ENCODE results near the gene ARHGEF11.
"Not testable (repeated sequence)": the region's sequence is repeated elsewhere in the genome, so short reads cannot be mapped to it uniquely, and the experiment has no call there.

Gene ARHGEF11

DNA sequence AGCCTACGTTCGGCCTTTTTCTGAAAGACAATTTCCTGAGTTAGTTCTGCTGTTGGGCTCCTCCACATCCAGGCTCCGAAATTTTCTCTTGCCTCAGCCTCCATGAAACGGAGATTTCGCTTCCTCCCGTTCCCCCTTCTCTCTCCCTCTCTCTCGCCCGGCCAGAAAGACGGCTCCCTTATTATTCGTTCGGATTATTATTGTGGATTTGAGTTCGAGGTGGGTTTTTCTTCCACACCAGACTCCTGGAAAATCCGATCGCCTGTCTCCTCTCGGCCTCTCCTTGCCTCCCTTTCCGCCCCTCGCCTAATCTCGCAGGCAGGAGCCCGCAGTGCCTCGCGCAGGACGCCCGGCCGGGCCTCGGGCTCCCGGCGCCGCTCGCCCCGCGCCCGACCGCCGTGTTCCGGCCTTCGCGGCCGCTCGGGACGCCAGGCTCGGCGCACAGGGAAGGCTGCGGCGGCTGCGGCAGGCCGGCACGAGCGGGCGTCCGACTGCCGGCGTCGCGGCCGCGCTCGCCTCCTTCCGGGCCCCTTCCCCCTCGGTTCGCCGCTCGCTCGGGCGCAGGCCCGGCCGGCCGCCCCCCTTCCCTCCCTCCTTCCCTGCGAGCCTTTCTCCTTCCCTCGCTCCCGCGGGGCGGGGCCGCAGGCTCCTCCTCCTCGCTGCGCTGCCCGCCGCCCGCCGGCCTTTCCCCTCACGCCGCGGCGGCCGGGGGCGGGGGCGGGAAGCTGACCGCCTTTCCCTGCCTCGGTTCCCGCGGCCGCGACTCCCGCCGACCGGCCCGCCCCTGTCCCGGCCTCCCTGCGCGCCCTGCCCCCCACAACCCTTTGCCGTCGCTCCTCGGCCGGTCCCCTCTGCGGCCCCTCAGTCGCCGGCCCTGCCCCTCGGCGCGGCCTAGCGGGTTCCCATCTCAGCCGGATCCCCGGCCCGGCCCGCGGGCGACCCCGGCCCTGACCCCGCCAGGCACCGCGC lies at the start of gene ARHGEF11:
Gene ARHGEF11 (minus strand): TSS at position 493 of the 969 bp plus-strand sequence. CDS start 1,412 bp downstream, outside the sequence.
- DNase-seq, result no peak

DNA sequence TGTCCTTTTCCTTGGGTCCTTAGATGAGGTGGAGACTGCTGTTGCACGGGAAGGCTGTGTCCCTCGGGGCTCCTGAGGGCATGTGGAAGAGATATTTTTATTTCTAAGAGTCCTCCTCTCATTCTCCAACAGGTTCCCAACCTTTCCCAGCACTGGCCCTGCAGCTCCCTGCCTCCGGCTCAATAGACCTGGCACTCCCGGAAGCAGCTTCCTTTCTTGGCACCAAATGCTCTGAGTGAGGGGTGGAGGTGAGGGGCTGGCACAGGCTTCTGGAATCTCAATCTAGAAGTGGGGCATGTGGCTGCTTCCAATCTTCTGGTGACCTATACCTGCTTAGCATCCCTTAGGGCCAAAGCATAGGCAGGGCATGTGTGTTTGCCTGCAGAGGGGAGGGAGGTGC lies 49.5 kb upstream of the ARHGEF11 start:
- DNase-seq, result no peak

- DNase-seq, result no peak
These were observed 47.3 kb upstream of the ARHGEF11 start for GRCh38 chr1:157092831-157093230.

GRCh38 chr1:157091668-157092273 lies 46.2 kb upstream of the ARHGEF11 start:
- no peak for DNase-seq

- DNase-seq, result no peak
These were observed 45.6 kb upstream of the ARHGEF11 start for GRCh38 chr1:157091186-157091585.

- no peak for DNase-seq
These were observed 45.2 kb upstream of the ARHGEF11 start for GRCh38 chr1:157090771-157091170.

DNA sequence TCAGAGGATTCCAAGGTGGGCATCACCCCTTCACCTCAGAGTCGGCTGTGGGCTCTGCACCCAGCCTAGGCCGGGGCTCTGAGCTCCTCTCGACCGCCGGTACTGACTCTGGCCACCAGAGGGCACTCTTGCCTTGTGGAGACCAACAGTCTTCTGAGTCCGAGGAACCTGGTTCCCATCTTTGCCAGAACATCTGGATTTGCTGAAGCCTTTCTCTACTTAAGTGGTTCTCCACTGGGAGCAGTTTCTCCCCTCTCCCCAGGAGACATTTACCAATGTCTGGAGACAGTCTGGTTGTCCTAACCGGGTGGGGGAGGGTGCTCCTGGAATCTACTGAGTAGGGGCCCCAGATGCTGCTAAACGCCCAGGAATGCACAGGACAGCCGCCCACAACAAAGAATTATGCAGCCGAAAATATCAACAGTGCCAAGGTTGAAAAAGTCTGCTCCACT lies 44.7 kb upstream of the ARHGEF11 start:
- peak; percentile 66 to 91 (median 82) for DNase-seq

DNA sequence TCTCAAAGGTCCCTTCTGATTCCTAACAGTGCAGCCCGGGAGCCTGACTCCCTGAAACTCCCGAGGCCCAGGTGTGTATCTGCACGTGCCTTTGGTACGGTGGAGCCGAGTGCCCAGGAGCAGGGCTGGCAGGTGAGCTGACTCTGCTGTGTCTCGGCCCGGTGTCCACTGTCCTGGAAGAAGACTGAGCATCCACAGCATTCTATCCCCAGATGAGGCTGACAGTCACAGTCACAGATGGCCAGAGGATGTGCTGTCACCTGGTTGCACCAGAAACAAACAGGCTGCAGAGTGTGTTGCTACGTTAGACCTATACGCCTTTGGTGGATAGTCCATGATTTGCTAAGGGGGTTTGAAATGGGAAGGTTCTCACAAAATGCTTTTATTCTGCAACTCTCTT lies 44.2 kb upstream of the ARHGEF11 start:
- DNase-seq, result no peak

- no peak for DNase-seq
These were observed 43.1 kb upstream of the ARHGEF11 start for GRCh38 chr1:157088607-157089006.

DNA sequence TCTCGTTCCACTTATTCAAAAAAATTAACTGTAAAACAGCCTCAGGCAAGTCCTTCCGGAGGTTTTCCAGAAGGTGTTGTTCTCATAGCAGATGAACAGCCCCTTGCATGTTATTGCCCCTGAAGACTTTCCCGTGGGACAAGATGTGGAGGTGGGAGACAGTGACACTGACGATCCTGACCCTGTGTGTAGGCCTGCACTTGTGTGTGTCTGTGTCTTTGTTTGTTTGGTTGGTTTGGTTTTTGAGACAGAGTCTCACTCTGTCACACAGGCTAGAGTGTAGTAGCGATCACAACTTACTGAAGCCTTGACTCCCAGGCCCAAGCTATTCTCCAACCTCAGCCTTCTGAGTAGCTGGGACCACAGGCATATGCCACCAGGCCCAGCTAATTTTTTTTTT lies 41.5 kb upstream of the ARHGEF11 start:
- no peak for DNase-seq

GRCh38 chr1:157086299-157086698 lies 40.8 kb upstream of the ARHGEF11 start:
- no peak for DNase-seq

DNA sequence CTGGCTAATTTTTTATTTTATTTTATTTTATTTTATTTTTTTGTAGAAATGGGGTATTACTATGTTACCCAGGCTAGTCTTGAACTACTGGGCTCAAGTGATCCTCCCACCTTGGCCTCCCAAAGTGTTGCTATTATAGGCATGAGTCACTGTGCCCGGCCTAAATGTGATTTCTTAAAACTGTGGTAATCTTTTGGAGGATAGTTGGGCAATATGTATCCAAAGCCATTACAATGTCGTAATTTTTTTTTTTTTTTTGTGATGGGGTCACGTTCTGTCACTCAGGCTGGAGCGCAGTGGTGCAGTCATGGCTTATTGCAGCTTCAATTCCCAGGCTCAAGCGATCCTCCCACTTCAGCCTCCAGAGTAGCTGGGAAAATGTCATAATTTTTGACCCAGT lies 39.9 kb upstream of the ARHGEF11 start:
- DNase-seq, result no peak

- DNase-seq, result no peak
These were observed 39.2 kb upstream of the ARHGEF11 start for GRCh38 chr1:157084720-157085119.

DNA sequence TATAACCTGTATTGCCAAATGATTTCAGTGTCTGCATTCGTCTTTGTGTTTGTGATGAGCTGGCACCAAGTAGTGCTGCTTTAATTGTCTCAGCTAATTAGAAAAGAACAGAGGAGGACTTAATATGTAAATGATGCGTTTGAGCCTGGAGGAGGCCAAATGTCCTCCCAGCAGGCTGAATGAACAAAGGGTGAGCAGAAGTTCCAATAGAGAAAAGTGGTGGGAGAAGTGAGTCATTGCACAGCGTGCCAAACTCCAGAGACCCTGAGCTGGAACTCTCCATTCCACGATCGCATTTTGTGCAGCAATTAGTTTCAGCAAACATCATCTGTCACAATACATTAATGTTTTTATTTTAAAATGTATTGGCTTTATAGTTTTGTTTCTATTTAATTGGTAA lies 36.2 kb upstream of the ARHGEF11 start:
- no peak for DNase-seq

DNA sequence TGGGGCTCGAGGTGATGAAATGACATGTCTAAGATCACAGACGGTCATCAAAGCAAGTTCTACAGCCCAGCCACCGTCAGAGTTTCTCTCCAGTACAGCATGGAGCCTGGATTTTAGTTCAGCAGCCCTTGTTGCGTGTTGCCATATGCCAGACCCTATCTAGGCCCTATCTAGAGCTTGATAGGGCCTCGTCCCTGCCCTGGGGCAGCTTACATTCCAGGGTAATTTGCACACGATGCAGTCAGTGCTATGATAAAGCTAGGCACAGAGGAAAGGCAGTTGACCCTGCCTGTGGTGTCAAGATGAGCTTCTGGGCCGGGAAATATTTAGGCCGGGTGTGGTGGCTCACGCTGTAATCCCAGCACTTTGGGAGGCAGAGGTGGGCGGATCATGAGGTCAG lies 35.2 kb upstream of the ARHGEF11 start:
- DNase-seq, result no peak

DNA sequence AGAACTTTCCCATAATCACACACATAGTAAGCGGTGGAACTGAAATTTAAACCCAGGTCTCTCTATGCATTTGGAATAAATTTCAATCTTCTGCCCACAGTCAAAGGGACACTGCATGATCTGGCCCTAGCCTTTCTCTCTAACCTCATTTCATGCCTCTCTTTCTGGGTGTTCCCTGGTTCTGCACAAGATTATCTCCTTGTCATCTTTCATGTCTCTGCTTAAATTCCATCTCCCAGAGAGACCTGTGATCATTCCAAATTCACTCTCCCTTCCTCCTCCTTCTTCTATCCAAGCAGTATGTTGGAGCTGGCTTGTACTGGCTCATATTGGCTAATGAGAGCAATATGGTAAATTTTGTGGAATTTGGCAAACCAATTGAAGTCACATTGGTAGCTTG lies 31.9 kb upstream of the ARHGEF11 start:
- no peak for DNase-seq

DNA sequence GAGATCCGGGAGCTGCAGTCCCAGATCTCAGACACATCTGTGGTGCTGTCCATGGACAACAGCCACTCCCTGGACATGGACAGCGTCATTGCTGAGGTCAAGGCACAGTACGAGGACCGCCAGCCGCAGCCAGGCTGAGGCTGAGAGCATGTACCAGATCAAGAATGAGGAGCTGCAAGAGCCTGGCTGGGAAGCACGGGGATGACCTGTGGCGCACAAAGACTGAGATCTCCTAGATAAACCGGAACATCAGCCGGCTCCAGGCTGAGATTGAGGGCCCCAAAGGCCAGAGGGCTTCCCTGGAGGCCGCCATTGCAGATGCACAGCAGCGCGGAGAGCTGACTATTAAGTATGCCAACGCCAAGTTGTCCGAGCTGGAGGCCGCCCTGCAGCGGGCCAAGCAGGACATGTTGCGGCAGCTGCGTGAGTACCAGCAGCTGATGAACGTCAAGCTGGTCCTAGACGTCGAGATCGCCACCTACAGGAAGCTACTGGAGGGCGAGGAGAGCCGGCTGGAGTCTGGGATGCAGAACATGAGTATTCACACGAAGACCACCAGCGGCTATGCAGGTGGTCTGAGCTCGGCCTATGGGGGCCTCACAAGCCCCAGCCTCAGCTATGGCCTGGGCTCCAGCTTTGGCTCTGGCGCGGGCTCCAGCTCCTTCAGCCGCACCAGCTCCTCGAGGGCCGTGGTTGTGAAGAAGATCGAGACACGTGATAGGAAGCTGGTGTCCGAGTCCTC lies 28.6 kb upstream of the ARHGEF11 start:
- DNase-seq, result no peak

- no peak for DNase-seq
These were observed 24.1 kb upstream of the ARHGEF11 start for GRCh38 chr1:157069601-157070000.

GRCh38 chr1:157059241-157059640 lies 13.7 kb upstream of the ARHGEF11 start:
- not testable (repeated sequence) for DNase-seq

DNA sequence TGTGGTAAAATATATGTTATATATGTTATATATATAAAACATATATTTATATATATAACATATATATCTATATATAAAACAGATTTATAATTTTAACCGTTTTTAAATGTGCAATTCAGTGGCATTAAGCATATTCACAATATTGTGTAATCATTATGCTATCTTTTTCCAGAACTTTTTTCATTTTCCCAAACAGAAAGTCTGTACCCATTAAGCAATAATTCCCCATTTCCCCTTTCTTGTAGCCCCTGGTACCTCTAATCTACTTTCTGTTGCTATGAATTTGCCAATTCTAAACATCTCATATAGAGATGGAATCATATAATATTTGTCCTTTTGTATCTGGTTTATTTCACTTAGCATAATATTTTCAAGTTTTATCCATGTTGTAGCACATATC lies 10.7 kb upstream of the ARHGEF11 start:
- no peak for DNase-seq

DNA sequence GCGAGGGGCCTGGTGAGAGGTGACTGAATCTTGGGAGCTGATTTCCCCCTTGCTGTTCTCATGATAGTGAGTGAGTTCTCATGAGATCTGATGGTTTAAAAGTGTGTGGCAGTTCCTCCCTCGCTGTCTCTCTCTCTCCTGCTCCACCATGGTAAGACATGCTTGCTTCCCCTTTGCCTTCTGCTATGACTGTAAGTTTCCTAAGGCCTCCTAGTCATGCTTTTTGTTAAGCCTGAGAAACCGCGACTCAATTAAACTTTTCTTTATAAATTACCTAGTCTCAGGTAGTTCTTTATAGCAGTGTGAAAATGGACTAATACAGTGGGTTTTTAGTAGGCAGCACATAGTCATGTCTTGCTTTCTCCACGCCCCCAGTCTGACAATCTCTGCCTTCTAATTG lies 10.2 kb upstream of the ARHGEF11 start:
- DNase-seq, result not testable (repeated sequence)

DNA sequence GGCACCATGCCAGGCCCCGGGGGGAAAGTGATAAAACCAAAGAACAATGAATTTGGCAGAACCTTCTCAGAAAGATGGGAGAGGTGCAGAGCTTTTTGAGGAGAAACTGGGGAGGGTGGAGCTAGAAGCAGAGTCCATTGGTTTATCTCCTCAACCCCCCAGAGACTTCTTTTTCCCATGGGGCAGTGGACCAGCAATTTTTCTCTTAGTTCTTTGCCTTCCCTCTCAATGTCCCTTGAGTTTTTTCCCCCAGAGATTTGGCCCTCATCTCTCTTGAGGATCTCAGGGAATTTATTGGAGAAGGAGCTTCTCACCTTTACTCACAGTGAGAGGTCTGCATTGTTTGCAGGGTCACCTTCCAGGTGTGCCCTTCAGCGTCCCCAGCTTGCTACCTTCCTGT lies 5.3 kb upstream of the ARHGEF11 start:
- DNase-seq, result no peak

DNA sequence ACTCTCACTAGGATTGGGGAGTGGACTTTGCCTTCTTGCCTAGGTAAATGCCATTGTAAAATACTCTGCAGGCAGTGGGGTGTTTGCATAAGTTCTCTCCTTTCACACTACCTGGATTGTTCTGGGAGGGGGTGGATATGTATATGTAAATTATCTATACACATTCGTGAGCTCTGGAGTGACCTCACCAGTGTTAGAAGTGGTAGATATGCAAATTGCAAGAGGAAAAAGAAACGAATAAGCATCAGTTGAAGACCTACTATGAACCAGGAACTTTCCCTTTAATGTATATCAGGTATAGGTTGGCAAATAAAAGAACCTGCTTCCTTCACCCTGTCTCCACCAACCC lies 1.5 kb upstream of the ARHGEF11 start:
- no peak for DNase-seq

- DNase-seq, result no peak
These were observed 1.2 kb downstream of the ARHGEF11 start for GRCh38 chr1:157044326-157044725.
